Globus pallidus (tissue), 1 donor: ENCODE results near the gene CTSF.
"Not testable (repeated sequence)": the region's sequence is repeated elsewhere in the genome, so short reads cannot be mapped to it uniquely, and the experiment has no call there.

Experiments
- DNase-seq: peaks from one replicate; pipeline ENCODE4 v3.0.0-alpha.2; 2015; ENCODE audit warnings: low spot score

Gene CTSF

GRCh38 chr11:66559142-66559865 lies 9.1 kb downstream of the CTSF start:
- no peak for DNase-seq

GRCh38 chr11:66557733-66558326 lies 10.6 kb downstream of the CTSF start:
- DNase-seq = no peak

GRCh38 chr11:66556086-66556485 lies 12.3 kb downstream of the CTSF start:
- no peak for DNase-seq

- no peak for DNase-seq
Observed at GRCh38 chr11:66555416-66555815, 13.0 kb downstream of the CTSF start.

- DNase-seq = no peak
Observed at GRCh38 chr11:66554602-66555001, 13.8 kb downstream of the CTSF start.

- no peak for DNase-seq
Observed at GRCh38 chr11:66550887-66551286, 17.5 kb downstream of the CTSF start.

- no peak for DNase-seq
Observed at GRCh38 chr11:66549696-66550095, 18.7 kb downstream of the CTSF start.

- no peak for DNase-seq
Observed at GRCh38 chr11:66548774-66549630, 19.4 kb downstream of the CTSF start.

GRCh38 chr11:66548041-66548440 lies 20.4 kb downstream of the CTSF start:
- DNase-seq = no peak

- DNase-seq = no peak
Observed at GRCh38 chr11:66547662-66548009, 20.8 kb downstream of the CTSF start.

GRCh38 chr11:66546966-66547661 lies 21.3 kb downstream of the CTSF start:
- DNase-seq = no peak

- no peak for DNase-seq
Observed at GRCh38 chr11:66546368-66546965, 21.9 kb downstream of the CTSF start, which contains the start of gene ACTN3. Gene ACTN3, plus strand, starts transcription at chr11:66546903. Its CDS starts 35 bp downstream, at chr11:66546938.

- peak; percentile 97 for DNase-seq
Observed at GRCh38 chr11:66545701-66546367, 22.6 kb downstream of the CTSF start, which contains the start of gene ZDHHC24. Gene ZDHHC24, minus strand, starts transcription at chr11:66546048. Its CDS starts 45 bp downstream, at chr11:66546003.

- not testable (repeated sequence) for DNase-seq
Observed at GRCh38 chr11:66544952-66545351, 23.5 kb downstream of the CTSF start.

GRCh38 chr11:66543263-66544107 lies 24.9 kb downstream of the CTSF start:
- DNase-seq = no peak

GRCh38 chr11:66542362-66542761 lies 26.0 kb downstream of the CTSF start:
- DNase-seq = no peak

- no peak for DNase-seq
Observed at GRCh38 chr11:66541892-66542291, 26.5 kb downstream of the CTSF start.

GRCh38 chr11:66540598-66540997 lies 27.8 kb downstream of the CTSF start:
- DNase-seq = not testable (repeated sequence)

GRCh38 chr11:66539870-66540213 lies 28.6 kb downstream of the CTSF start:
- DNase-seq = no peak

- no peak for DNase-seq
Observed at GRCh38 chr11:66539170-66539869, 29.1 kb downstream of the CTSF start.
